ENCODE measurements around the gene PGD. TPM values are rescaled to one million over a fixed set of nuclear protein-coding genes. Genes with fewer than 3 reads are reported as not detected.
"Not testable (repeated sequence)": the region's sequence is repeated elsewhere in the genome, so short reads cannot be mapped to it uniquely, and the experiment has no call there.

The PGD gene
- total RNA-seq, 1 experiment from 2014 or later: 291 TPM

- Histone ChIP-seq H2BK20ac (ENCODE audit: low read depth, low read length, poor library complexity, severe bottlenecking) (no peak overlapping the region), H3K79me2 (ENCODE audit: insufficient read depth, low read length) (no peaks in the 10 kb centered on the region), H3K23ac (ENCODE audit: insufficient read length, low read depth, low read length) (no peak overlapping the region), H3K4ac (ENCODE audit: low read depth, low read length) (no peak overlapping the region), H2BK5ac (ENCODE audit: insufficient read length, low read length) (no peak overlapping the region), H2BK120ac (ENCODE audit: low read depth, low read length, poor library complexity, severe bottlenecking) (no peak overlapping the region), H3K27ac (ENCODE audit: insufficient read length, low read depth, low read length) (no peak overlapping the region), H4K5ac (ENCODE audit: insufficient read length, low read depth, low read length) (no peak overlapping the region), H2AFZ (ENCODE audit: low read length) (no peak overlapping the region), H2BK15ac (ENCODE audit: low read depth, low read length) (no peak overlapping the region), H2BK12ac (ENCODE audit: insufficient read length, low read depth, low read length) (no peak overlapping the region), H4K20me1 (ENCODE audit: control insufficient read depth, insufficient read depth, insufficient read length) (no peaks in the 10 kb centered on the region), H3T11ph (ENCODE audit: low read length) (no peak overlapping the region), H3K14ac (ENCODE audit: insufficient read depth, low read length) (no peak overlapping the region), H3K18ac (ENCODE audit: insufficient read length, low read depth, low read length) (no peak overlapping the region), H3K9ac (ENCODE audit: extremely low read depth, insufficient read length, low read length) (no peak overlapping the region), H3K9me3 (ENCODE audit: control insufficient read depth, low read depth, low read length) (no peaks in the 10 kb centered on the region), H3K4me1 (ENCODE audit: insufficient read depth, low read length) (no peaks in the 10 kb centered on the region; the same call in 1 of the 2 replicates), H4K91ac (ENCODE audit: insufficient read length, low read depth, low read length) (no peak overlapping the region), H3K27me3 (ENCODE audit: insufficient read depth, low read length) (no peaks in the 10 kb centered on the region), H3K23me2 (ENCODE audit: insufficient read length, low read depth, low read length, poor library complexity, severe bottlenecking) (no peaks in the 10 kb centered on the region), H3K79me1 (ENCODE audit: insufficient read depth, low read depth, low read length, poor library complexity, severe bottlenecking) (no peaks in the 10 kb centered on the region), H3K56ac (ENCODE audit: insufficient read length, low read depth, low read length) (no peak overlapping the region), H3K4me2 (ENCODE audit: insufficient read depth, insufficient read length, low read length) (no peak overlapping the region), H4K8ac (replicated peaks; ENCODE audit: insufficient read length, low read depth, low read length) (no peak overlapping the region), H2AK5ac (ENCODE audit: insufficient read length, low read length) (no peak overlapping the region)
- DNase-seq: no peak
- Mint-ChIP-seq H3K4me3 (no peak overlapping the region), H3K9me3 (peaks cover 0 to 4% of the 10 kb centered on the region in 2 experiments; a peak in 1 of 5 replicates), H3K36me3 (ENCODE audit: insufficient read depth in 1 of 3, low read depth in 3 of 3) (peaks cover 11 to 45% (median 31%) of the 10 kb centered on the region in 3 experiments), H3K4me1 (peaks cover 1 to 2% of the 10 kb centered on the region in 2 experiments), H3K27me3 (ENCODE audit: low read depth) (no peaks in the 10 kb centered on the region), H3K27ac (peak overlapping the region in 2 of 3 experiments; percentile 21 to 88; a peak in 2 of 7 replicates)
- whole genome bisulfite sequencing (ENCODE audit: extremely low coverage, insufficient read length, low lambda C conversion rate): no CpG with 5 or more reads among the region's 7 CpGs
- TF ChIP-seq CTCF (conservative IDR thresholded peaks at IDR 0.05): no peak
Measured at GRCh38 chr1:10456661-10457060, 57.8 kb downstream of the PGD start.

GRCh38 chr1:10457462-10457861 is 58.6 kb downstream of the PGD start:
- H3K9me3 ChIP-seq (ENCODE audit: control insufficient read depth, low read depth, low read length); H3K9ac ChIP-seq (ENCODE audit: extremely low read depth, insufficient read length, low read length); H2BK12ac ChIP-seq (ENCODE audit: insufficient read length, low read depth, low read length); H4K91ac ChIP-seq (ENCODE audit: insufficient read length, low read depth, low read length); H3K14ac ChIP-seq (ENCODE audit: insufficient read depth, low read length); H3K79me1 ChIP-seq (ENCODE audit: insufficient read depth, low read depth, low read length, poor library complexity, severe bottlenecking); H3K27ac ChIP-seq (ENCODE audit: insufficient read length, low read depth, low read length); H3K9me3 Mint-ChIP-seq; H3K27me3 ChIP-seq (ENCODE audit: insufficient read depth, low read length); H3K23me2 ChIP-seq (ENCODE audit: insufficient read length, low read depth, low read length, poor library complexity, severe bottlenecking); H2BK120ac ChIP-seq (ENCODE audit: low read depth, low read length, poor library complexity, severe bottlenecking); DNase-seq; H4K5ac ChIP-seq (ENCODE audit: insufficient read length, low read depth, low read length); H4K20me1 ChIP-seq (ENCODE audit: control insufficient read depth, insufficient read depth, insufficient read length); H3K4me2 ChIP-seq (ENCODE audit: insufficient read depth, insufficient read length, low read length); H3K27me3 Mint-ChIP-seq (ENCODE audit: low read depth); H2BK15ac ChIP-seq (ENCODE audit: low read depth, low read length); H2BK5ac ChIP-seq (ENCODE audit: insufficient read length, low read length); H2AFZ ChIP-seq (ENCODE audit: low read length); H2AK5ac ChIP-seq (ENCODE audit: insufficient read length, low read length); H3K23ac ChIP-seq (ENCODE audit: insufficient read length, low read depth, low read length); H3K4ac ChIP-seq (ENCODE audit: low read depth, low read length); H3K18ac ChIP-seq (ENCODE audit: insufficient read length, low read depth, low read length); H3K4me1 ChIP-seq (ENCODE audit: insufficient read depth, low read length); H3T11ph ChIP-seq (ENCODE audit: low read length); H3K79me2 ChIP-seq (ENCODE audit: insufficient read depth, low read length); H2BK20ac ChIP-seq (ENCODE audit: low read depth, low read length, poor library complexity, severe bottlenecking); H3K56ac ChIP-seq (ENCODE audit: insufficient read length, low read depth, low read length); H3K4me3 Mint-ChIP-seq; H3K4me1 Mint-ChIP-seq; H3K27ac Mint-ChIP-seq; H4K8ac ChIP-seq (replicated peaks; ENCODE audit: insufficient read length, low read depth, low read length): not testable (repeated sequence)
- peaks cover 16 to 50% (median 37%) of the 10 kb centered on the region in 3 experiments for H3K36me3 Mint-ChIP-seq (ENCODE audit: insufficient read depth in 1 of 3, low read depth in 3 of 3)
- WGBS (ENCODE audit: extremely low coverage, insufficient read length, low lambda C conversion rate): no CpG with 5 or more reads among the region's 7 CpGs
